ENCODE results near the gene KRTAP4-6. TPM values are rescaled to one million over a fixed set of nuclear protein-coding genes. Genes with fewer than 3 reads are reported as not detected.
"Not testable (repeated sequence)": the region's sequence is repeated elsewhere in the genome, so short reads cannot be mapped to it uniquely, and the experiment has no call there.

KRTAP4-6 gene
- total RNA-seq, 1 donor from 2014 or later: not detected

- no peak within 1 kb of the TSS for H3K4me3 ChIP-seq
- H3K9me3 ChIP-seq: no peaks in the 10 kb centered on the region
- no peaks in the 10 kb centered on the region for H3K36me3 ChIP-seq
- no peak for DNase-seq (ENCODE audit: low spot score in 2 of 2)
- no peak for TF ChIP-seq CTCF (IDR thresholded peaks at IDR 0.05)
- H3K27me3 ChIP-seq: no peaks in the 10 kb centered on the region
- no peak within 1 kb of the TSS for H3K27ac ChIP-seq
- no peaks in the 10 kb centered on the region for H3K4me1 ChIP-seq
- intact Hi-C loops (cut with DNase I): no loop called here
Measured at GRCh38 chr17:41168121-41168520, 27.8 kb upstream of the KRTAP4-6 start, which contains the start of gene KRTAP4-3. KRTAP4-3 (minus strand) TSS chr17:41168221; CDS start chr17:41168172, 49 bp downstream.

- no peak for DNase-seq (ENCODE audit: low spot score in 2 of 2)
- Histone ChIP-seq H3K4me1 (no peaks in the 10 kb centered on the region), H3K36me3 (no peaks in the 10 kb centered on the region), H3K9me3 (no peaks in the 10 kb centered on the region), H3K27me3 (no peaks in the 10 kb centered on the region), H3K27ac (no peak overlapping the region), H3K4me3 (no peak overlapping the region)
- no peak for TF ChIP-seq CTCF (IDR thresholded peaks at IDR 0.05)
- intact Hi-C loops (cut with DNase I): no loop called here
Measured at GRCh38 chr17:41167561-41167960, 27.2 kb upstream of the KRTAP4-6 start.

- H3K4me3 ChIP-seq: no peak overlapping the region
- no peaks in the 10 kb centered on the region for H3K27me3 ChIP-seq
- no peak for TF ChIP-seq CTCF (IDR thresholded peaks at IDR 0.05)
- intact Hi-C loops (cut with DNase I): no loop called here
- H3K9me3 ChIP-seq: no peaks in the 10 kb centered on the region
- DNase-seq (ENCODE audit: low spot score in 2 of 2): no peak
- no peaks in the 10 kb centered on the region for H3K36me3 ChIP-seq
- H3K4me1 ChIP-seq: no peaks in the 10 kb centered on the region
- H3K27ac ChIP-seq: no peak overlapping the region
Measured at GRCh38 chr17:41163828-41164227, 23.5 kb upstream of the KRTAP4-6 start.

GRCh38 chr17:41160648-41161047 is 20.3 kb upstream of the KRTAP4-6 start, which contains the start of gene KRTAP4-4:
KRTAP4-4 (minus strand) TSS chr17:41160748; CDS start chr17:41160691, 57 bp downstream.
- Histone ChIP-seq H3K4me1 (no peaks in the 10 kb centered on the region), H3K4me3 (no peak within 1 kb of the TSS), H3K9me3 (no peaks in the 10 kb centered on the region), H3K36me3 (no peaks in the 10 kb centered on the region), H3K27ac (no peak within 1 kb of the TSS), H3K27me3 (no peaks in the 10 kb centered on the region)
- no peak for DNase-seq (ENCODE audit: low spot score in 2 of 2)
- TF ChIP-seq CTCF (IDR thresholded peaks at IDR 0.05): no peak
- intact Hi-C loops (cut with DNase I): no loop called here

GRCh38 chr17:41160190-41160589 is 19.8 kb upstream of the KRTAP4-6 start:
- H3K4me3 ChIP-seq; H3K9me3 ChIP-seq; H3K4me1 ChIP-seq; H3K27ac ChIP-seq; H3K27me3 ChIP-seq; intact Hi-C loops (cut with DNase I); H3K36me3 ChIP-seq; DNase-seq (ENCODE audit: low spot score in 2 of 2): not testable (repeated sequence)

- Histone ChIP-seq H3K36me3 (no peaks in the 10 kb centered on the region), H3K4me3 (no peak overlapping the region), H3K27ac (no peak overlapping the region), H3K9me3 (no peaks in the 10 kb centered on the region), H3K27me3 (no peaks in the 10 kb centered on the region), H3K4me1 (no peaks in the 10 kb centered on the region)
- intact Hi-C loops (cut with DNase I): no loop called here
- no peak for DNase-seq (ENCODE audit: low spot score in 2 of 2)
- no peak for TF ChIP-seq CTCF (IDR thresholded peaks at IDR 0.05)
Measured at GRCh38 chr17:41153856-41154255, 13.5 kb upstream of the KRTAP4-6 start.

Data from ascending aorta (tissue), 2 donors.